GM19025 (cell line): ENCODE data around the gene WHRN.

Experiments
- ATAC-seq: cut with Tn5 transposase; IDR thresholded peaks from one replicate; pipeline ENCODE4 v1.9.1; 2021; ENCODE audit warnings: mild to moderate bottlenecking, low read depth, moderate library complexity; ENCODE audit not compliant: unreplicated experiment

Gene WHRN

DNA sequence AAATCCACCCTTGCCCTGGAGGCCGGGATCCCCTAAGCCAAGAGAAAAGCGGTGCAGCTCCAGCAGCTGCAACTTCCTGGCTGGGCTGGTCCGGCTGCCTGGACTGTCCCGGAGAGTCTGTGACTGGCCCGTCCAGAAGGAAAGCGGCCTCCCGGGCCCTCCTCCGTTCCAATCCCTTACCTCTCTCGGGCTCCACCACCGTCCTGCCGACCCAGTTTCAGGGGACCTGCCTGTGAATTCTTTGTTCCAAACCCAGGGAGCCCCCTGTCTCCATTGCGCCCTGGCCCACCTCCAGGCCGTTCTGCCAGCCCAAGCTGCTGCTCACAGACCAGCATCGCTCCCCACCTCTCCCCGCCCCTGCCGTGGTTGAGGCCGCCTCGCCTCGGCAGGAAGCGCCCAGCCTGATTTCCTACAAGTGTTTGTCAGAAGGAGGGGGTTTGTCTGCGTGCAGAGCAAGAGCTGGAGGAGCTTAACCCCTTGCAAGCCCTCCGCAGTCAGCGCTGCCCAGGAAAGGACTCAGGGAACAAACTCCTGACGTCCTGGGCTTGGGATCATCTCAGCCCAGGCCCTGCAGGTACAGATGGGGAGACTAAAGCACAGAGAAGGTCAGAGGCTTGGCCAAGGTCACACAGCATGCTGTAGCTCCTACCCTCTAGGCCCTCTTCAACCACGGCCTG lies 117.5 kb downstream of the WHRN start, which contains the start of gene AKNA:
AKNA (minus strand) TSS at position 303 of the 677 bp plus-strand sequence. CDS start 6,649 bp downstream, outside the sequence.
- ATAC-seq = no peak

DNA sequence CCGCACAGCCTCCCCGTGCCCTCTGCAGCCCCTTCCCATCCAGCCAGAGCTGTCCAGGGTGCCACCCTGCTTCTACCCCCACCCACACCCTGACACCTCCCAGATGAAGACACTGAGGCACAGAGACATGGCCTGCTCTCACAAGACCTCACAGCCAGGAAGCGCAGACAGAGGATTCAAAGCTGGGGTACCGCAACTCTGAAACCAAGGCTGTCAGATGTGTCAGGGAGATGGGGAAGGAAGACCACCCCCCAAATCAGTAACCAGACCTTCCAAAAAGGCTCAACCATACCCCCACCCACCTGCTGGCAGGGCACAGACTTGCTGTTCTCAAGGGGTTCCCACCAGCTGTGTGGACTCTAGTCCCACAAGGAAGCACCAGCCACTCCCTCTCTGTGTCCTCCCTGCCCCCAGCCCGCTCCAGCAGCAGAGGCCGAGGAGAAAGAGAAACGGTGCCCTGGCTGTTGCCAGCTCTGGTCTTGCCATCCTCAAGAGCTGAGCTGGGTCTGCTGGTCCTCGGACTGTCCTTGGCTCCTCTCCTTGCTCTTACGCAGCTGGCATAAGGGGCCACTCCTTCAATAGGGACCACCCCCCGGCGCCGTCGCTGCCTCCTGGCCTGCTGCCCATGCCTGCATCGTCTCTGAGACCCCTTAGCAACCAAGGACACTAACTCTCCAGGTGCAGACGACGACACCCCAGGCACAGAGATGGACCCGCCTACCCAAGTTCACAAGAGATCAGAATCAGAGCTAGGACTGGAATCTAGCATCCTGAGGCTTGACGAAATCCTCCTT lies 118.2 kb downstream of the WHRN start:
- ATAC-seq = no peak

DNA sequence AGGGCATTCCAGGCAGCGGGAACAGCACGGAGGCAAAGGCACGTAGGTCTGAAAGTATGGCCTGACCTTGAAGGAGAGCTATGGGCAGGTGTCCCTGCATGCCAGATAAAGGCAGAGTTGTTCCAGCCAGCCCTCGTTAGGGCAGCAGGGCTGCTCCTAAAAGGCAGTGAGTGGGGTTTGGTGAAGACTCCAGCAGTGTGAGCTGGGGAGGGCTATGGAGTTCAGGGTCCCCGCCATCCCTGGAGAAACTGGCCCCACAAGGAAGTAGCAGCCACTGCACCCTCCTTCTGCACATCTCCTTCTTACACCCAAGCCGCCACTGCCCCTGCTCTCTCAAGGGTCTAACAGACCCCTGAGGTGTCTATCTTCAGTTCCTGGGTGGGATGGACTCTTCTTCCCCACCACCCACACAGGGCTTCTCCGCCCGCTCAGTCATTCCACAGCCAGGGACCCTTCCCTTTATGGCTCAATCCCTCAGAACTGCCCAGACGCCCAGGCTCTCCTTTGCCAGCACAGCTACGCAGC lies 118.8 kb downstream of the WHRN start:
- no peak for ATAC-seq

DNA sequence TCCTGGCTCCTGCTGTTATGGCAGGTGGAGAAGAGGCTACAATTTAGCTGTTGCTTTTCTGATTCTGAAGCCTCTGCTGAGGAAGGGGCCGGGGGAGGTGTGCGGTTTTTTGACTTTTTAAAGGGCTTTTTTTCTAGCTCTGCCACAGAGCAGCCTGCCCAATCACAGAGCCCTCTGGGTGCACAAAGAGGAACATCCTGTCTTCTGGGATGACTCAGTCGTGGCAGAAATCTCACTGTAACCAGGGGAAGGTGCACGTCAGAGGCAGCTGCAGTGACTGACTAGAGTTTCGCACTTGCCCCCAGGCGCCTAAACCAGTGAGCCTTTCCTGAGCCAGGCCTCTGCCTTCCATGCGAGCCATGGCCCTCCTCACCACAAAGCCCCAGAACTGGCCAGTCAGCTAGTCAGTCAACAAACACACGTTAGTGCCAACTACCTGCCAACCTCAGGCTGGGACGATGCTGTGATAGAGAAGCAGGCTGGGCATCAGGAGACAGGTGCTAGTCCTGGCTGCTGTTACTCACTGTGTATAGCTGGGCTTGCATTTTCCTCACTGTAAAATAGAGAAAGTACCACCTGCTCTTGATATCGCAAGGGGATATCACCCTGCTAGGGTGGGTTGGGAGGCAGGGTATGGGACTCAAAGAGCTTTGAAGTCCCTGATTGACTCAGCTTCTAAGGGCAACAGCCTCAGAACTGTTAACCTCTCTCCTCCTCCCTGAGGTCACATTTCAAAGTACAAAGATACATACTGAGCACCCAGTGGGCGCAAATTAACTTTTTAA lies 119.7 kb downstream of the WHRN start:
- peak; percentile 81 for ATAC-seq

DNA sequence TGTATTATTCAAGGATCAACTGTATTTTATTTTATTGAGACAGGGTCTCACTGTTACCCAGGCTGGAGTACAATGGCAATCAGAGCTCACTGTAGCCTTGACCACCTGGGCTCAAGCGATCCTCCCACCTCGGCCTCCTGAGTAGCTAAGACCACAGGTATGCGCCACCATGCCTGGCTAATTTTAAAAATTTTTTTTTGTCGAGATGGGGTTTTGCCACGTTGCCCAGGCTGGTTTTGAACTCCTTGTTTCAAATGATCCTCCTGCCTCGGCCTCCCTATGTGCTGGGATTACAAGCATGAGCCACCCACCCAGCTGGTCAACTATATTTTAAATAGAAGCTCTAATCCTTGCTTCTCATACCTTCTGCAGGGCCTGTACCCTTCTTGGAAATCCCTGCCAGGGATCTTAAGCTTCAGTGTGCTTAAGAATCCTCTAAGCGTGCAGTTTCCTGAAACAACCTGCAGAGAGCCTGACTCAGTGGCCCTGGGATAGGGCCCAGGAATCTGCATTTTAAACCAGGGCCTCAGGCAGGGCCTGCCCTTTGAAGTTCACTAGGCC lies 120.4 kb downstream of the WHRN start:
- ATAC-seq = no peak

DNA sequence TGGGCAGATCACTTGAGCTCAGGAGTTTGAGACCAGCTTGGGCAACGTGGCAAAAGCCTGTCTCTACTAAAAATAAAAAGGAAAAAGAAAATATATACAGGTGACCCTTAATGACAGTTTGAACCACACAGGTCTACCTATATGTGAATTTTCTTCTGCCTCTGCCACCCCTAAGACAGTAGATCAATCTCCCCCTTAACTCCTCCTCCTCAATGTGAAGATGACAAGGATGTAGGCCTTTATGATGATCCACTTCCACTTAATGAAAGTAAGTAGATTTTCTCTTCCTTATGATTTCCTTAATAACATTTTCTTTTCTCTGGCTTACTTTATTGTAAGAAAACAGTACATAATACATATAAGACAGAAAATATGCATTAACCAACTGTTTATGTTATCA lies 120.9 kb downstream of the WHRN start:
- ATAC-seq = no peak

DNA sequence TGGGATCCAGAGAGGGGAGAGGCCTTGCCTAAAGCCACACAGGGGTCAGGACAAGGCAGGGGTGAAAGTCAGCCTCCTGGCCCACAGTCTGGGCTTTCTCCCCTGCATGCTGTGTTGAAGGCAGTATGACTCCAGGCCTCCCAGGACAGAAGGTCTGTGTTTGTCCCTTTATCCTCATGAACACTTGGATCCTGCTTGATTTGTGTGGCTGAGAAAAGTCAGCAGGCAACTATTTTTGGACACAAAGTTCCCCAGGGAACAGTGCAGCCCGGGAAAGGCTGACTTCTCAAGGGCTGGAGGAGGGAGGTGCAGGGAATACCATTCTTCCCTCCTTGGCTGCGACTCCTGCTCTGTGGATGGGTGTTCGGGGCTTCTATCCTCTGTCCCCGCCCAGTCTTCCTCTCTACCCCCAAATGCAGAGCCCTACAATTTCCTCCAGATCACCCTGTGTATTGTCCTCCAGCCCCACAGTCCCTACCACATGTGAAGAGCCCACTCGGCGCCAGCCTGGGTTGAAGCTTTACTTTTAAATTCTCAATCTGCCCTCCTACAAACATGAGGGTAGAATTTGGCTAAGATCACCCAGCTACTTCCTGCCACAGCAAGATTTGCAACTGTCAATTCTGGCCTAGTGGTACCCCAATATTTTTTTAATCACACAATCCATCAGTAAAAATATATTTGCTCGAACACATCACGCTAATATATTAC lies 121.6 kb downstream of the WHRN start:
- no peak for ATAC-seq

DNA sequence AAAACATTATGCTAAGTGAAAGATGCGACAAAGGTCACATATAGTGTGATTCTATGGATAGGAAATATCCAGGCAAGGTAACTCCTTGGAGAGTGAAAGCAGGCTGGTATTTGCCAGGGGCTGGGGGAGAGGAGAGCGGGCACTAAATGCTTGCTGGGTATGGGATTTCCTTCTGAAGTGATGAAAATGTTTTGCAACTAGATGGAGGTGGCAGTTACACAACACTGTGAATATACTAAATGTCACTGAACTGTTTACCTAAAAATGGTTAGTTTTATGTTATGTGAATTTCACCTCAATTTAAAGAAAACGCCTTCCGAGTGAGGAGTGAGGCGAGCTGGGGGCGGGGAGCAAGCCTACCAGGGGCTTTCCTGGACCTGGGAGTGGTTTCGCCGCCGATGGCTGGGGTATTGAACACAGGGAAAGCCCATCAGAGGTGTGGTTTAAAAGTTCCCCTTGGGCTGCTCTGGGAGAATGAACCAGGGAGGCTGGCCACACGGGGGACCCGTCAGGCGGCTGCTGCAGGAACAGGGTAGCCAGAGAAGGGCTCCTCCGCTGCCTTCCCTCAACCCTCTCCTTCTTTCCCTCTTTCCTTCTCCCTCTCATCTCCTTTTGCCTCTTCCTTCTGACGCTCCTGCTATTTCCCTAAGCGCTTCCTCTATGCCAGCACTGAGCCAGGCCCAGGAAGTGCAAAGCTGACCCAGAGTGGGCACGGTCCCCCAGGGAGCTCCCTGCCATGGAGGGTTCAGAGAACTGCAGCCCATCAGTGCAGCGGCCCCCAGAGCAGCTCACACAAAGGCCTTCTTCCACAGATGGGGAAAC lies 122.4 kb downstream of the WHRN start:
- peak; percentile 22 for ATAC-seq

DNA sequence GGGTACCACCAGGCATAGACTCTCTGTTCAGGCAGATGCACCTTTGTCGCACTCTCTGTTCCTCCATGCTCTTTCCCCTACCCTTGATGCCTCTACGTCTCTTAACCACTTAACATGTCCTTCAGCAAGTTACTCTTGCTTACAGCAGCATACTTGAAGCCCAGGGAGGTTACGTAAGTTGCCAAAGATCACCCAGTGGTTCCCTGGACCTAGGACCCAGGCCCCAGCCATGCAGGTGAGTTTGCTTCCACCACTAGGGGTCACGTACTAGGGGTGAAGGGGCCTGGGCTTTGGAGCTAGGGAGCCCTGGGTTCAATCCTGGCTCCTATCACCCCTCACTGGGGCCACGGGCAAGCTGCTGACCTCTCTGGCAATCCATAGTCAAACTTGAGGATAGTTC lies 126.4 kb downstream of the WHRN start:
- ATAC-seq = no peak

DNA sequence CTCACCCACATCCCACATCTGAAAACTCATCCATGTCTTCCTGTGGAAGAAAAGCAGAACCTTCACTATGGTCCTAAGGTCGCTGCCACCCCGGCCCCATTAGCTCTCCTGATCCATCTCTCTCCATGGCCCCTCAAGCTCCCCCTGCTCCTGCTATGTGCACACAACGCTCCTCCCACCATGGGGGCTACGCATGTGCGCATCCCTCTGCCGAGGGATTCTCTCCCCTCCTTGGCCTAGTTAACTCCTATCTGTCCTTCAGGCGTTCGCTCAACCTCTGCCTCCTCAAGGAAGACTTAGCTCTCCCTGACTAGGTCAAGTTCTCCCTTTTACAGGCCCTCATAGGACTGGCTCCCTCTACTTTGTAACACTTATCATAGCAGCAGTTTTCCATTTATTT lies 127.3 kb downstream of the WHRN start:
- no peak for ATAC-seq

DNA sequence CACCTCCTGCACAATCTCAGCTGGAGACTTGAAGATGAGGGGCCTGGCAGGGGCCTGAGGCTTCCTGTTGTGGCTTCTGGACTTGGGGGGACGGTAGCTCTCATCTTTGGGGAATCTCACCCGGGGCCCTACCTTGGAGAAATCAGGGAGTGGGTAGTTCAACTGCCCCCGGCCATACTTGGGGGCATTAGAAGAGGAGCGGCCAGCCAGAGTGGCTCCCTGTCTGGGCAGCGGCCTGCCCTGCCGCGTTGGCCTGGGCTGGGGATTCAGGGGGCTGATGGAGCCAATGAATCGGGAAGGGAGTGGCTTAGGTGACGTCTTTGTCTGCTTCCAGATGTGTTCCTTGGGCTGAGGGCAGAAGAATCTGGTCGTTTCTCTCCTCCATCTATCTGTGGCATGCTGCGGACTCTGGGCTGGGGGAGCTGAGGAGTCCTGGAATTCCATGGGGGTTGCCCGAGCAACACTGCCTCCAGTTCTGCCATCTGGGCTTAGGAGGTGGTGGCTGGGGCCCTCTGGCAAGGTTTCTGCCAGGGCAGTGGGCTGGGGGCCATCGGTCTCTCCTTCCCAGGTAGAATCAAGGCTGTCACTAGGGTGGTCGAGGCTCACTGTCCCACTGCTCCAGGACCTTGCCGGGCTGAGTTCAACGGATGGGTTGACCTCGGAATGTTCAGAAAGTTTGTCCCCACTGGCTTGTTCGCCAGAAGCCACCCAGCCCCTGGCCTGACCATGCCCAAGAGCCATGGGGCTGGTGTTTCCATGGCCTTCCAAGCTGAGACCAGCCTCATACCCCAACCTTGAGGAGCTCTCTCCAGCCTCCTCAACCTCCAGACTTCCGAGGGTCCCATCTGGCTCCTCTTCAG lies 128.5 kb downstream of the WHRN start:
- ATAC-seq = no peak

DNA sequence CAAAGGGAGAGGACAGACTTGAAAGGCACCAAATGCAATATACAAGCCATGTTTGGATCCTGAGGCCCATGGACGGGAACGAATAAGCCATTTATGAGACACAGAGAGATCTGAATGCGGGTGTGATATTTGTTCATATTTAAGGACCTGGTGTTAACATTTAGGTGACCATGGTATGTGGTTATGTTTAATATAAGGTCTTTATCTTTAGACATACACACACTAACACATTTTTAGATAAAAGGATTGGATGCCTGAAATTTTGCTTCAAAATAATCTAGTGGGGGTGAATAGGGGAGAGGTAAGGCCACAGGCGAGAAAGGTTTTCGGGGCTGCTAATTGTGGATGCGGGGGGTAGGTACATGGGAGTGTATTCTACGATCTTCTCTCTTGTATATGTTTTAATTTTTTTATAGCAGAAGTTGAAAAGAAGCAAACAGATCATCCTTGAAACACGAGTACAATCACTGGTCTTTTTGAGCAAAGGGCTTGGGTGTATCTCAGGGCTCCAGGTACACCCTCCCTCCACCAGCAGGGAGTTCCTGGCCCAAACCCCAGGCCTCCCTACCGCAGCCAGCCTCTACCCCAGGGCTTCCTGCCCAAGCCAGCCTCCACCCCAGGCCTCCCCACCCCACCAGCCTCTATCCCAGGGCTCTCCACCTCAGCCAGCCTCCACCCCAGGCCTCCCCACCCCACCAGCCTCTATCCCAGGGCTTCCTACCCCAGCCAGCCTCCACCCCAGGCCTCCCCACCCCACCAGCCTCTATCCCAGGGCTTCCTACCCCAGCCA lies 129.7 kb downstream of the WHRN start:
- no peak for ATAC-seq

DNA sequence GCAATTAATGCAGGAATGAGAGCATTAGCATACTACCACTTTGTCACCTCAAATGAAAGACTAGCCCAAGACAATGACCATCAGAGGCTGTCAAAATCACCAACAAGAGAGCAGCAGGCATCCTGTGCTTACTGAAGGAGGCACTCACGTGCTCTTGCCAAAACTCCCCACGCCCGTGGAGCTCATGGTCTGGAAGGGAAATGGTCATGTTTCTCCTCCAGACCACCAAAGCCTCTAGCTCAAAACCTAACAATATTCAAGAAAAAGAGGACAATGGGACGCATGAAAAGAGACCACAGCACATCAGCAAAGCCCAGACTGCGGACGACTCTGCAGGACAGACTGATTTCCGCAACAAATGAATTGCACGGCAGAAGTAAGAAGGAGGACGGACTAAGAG lies 130.3 kb downstream of the WHRN start:
- no peak for ATAC-seq

DNA sequence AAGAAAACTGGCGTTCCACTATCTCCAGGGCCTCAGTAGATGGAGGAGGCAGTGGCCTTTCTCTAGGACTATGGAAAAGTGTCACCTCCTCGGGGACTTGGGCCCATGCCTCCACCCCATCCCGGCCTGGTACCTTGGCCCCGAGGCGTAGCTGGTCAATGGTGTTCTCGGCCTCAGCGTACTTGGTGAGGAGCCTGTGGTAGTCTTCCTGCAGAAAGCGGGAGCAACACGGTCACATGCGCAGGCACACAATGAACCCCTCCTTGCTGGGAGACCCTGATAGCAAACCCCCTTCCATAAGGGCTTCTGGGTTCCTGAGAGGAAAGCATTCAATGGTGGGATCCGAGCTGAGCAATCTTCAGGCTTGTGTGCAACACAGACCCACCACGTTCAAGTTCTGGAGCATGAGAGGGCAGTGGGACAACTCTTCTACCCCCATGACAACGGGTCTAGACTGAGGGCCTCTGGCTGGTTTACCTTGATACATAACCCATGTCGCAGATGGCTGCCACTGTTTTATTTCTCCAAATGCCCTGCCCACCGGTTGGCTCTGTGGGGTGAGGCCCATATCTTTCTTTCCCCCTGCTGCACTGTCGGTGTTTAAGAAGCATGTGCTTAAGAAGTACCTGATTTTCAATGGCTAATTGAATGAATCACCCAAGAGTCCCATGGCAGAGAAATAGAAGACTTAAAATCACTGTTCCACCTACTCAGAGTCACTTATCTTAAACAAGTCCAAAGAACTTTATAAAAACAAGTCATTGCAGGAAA lies 131.1 kb downstream of the WHRN start:
- ATAC-seq = no peak

DNA sequence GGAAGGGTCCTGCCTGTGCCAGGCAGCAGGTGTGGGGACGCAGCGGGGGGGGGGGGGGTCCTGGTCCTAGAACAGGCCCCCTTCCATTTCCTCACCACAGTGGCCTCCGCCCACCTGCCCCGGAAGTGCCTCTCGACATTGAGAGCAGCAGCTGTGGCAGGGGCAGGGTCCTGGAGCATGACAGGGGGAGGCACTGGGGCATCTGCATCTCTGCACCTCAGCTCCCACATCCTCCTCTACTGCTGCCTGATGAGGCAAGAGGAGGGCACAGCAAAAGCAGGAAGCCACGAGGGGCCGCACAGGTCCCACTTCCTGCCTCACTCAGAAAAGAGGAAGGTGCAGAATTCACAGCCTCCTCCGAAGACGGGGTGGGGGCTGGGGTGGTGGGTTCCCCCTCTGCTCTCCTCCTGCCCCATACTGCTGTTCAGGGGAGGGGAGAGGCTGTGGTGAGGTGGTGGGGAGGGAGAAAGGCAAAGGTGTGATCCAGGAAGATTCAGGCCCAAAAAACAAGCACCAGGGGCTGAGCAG lies 132.3 kb downstream of the WHRN start:
- ATAC-seq = peak; percentile 92
